Activated gamma-delta T cell (primary cell): ENCODE data around the gene SCYL2.

Source experiments
- DNase-seq: peaks from one replicate; lab custom pipeline; 2025; lab: John Stamatoyannopoulos, UW

Gene SCYL2

DNA sequence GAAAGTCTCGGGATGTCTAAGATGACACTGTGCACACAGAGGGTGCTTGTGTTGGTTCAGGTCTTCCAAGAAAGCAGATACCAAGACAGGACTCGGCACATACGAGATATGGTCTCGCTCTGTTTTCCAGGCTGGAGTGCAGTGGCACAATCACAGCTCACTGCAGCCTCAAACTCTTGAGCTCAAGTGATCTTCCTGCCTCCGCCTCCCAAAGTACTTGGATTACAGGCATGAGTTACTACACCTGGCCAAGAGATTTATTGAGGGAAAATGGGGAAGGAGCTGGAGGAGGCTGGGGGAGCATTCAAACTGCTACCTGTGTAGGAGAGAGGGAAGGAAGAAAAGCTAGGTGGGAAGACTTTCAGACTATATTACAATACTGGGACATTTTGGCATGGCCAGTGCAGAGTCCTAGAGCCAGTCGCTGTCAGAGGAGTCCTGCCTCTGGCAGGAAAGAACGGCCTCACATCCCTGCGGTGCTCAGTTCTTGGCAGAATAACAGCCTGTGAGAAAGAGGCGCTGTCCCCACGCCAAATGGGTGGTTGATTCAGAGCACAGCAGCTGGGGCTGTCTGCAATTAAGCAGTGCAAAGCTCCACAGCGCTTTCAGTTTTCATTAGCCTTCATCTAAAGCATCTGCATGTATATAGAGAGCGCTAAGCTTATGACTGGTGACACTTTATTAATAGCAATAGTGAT is 108.2 kb downstream of the SCYL2 start:
- no peak for DNase-seq

DNA sequence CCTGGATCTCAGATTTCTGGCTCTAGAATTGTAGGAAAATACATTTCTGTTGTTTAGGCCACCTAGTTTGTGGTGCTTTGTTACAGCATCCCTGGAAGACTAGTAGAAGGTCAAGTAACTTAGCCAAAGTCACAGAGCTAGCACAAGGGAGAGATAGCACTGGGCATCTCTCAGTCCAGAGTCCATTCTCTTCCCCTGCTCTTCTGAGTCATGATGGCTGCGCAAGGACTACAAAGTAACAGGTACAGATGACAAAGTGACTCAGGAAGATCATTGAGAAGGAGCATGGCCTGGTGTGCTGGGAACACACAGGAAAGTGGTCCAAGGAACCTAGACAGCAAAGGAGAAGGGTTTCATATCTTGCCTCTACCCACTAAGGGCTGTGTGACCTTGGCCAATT is 109.2 kb downstream of the SCYL2 start:
- DNase-seq: no peak

DNA sequence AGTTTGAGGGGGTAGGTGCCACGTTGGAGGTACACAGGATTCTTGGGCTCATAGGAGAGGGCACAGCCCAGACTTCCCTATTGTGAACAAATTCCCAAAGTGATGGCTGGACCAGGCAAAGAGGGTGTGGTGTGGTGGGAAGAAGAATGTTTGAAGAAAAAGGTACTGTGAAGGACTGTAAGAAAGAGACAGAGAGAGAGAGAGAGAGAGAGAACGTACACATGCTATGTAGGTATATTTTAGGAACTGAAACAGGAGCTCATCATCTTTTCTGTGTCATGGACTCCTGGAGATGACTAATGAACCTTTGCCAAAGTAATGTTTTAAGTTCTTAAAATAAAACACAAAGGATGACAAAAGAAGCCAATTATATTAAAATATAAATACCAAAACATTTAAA is 114.4 kb downstream of the SCYL2 start:
- DNase-seq: no peak

DNA sequence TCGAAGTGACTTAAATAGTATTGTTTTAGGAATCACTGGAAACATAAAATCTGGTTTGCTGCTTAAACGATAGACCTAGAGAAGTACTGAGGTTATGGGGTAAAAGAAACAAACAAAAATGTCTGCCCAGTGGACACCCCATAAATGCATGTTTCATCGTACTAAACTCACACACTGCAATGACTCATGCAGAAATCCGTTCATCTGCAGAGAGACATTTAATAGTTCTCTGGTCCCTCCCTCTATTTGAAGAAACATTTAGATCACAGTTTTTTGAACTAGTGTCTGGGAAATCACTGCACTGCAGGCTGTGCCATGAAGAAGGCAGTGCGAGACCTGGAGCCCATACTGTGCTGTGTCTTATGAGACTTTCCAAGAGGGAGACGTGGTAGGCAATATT is 115.4 kb downstream of the SCYL2 start:
- no peak for DNase-seq

GRCh38 chr12:100383586-100384558 is 116.9 kb downstream of the SCYL2 start:
- DNase-seq: no peak

GRCh38 chr12:100384559-100384935 is 117.6 kb downstream of the SCYL2 start:
- no peak for DNase-seq

DNA sequence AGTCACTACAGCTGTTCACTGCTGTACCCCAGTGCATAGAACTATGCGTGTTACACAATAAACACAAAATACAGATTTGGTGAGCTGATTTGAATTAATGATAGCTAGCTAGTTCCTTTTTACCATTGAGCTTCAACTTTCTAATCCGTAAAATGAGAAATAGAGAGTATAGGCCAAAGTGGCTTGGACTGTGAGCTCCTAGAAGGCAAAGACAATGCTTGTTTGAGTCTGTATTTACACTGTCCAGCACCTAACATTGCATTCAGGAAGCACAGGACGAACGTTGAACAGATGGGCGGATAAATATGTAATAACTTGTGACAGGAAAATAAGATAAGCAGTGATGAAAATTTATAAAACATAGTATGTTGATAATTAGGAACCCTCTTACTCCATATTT is 121.4 kb downstream of the SCYL2 start:
- no peak for DNase-seq
